ENCODE results near the gene NEU1.

NEU1 gene

DNA sequence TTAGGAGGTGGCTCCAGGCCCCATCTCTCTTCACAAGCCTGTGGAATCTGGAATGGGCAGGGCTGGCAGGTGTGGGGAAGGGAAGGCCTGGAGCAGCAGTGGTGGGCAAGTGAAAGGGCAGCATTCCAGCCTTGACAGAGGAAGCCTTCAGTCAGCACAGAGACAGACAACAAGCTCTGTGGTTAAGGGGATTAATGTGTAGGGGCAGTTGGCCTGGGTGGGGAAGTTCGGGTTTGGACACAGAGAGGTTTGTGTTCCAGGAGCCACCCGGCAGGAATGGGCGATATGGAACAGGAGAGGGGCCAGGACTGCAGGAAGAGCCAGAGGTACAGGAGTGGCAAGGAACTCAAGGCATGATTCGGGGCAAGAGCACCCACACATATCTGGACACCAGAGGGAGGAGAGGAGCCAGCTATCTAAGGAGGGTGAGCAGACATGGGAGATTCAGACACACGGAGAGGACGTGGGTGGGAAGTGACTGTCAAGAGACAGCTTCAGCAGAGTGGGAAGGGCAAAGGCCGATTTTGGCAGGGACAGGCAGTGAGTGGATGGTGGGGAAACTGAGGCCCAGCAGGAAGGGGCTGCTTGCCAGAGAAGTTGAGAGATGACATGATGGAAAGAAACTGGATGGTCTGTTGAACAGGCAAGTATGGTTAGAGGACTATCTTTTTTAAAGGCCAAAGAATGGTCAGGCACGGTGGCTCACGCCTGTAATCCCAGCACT is 18.7 kb upstream of the NEU1 start:
- H3K36me3 ChIP-seq: peaks cover 54 to 69% (median 58%) of the 10 kb centered on the region in 3 donors
- no peak overlapping the region for H3K27ac ChIP-seq
- no peak for DNase-seq
- H3K27me3 ChIP-seq: no peaks in the 10 kb centered on the region
- H3K4me3 ChIP-seq: no peak overlapping the region
- intact Hi-C loops (cut with DNase I; ENCODE audit: low total_unique reads): no loop called here
- TF ChIP-seq, protein P1, sequence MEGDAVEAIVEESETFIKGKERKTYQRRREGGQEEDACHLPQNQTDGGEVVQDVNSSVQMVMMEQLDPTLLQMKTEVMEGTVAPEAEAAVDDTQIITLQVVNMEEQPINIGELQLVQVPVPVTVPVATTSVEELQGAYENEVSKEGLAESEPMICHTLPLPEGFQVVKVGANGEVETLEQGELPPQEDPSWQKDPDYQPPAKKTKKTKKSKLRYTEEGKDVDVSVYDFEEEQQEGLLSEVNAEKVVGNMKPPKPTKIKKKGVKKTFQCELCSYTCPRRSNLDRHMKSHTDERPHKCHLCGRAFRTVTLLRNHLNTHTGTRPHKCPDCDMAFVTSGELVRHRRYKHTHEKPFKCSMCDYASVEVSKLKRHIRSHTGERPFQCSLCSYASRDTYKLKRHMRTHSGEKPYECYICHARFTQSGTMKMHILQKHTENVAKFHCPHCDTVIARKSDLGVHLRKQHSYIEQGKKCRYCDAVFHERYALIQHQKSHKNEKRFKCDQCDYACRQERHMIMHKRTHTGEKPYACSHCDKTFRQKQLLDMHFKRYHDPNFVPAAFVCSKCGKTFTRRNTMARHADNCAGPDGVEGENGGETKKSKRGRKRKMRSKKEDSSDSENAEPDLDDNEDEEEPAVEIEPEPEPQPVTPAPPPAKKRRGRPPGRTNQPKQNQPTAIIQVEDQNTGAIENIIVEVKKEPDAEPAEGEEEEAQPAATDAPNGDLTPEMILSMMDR (IDR thresholded peaks at IDR 0.05): no peak
- no peaks in the 10 kb centered on the region for H3K9me3 ChIP-seq
- H3K4me1 ChIP-seq: no peaks in the 10 kb centered on the region

DNA sequence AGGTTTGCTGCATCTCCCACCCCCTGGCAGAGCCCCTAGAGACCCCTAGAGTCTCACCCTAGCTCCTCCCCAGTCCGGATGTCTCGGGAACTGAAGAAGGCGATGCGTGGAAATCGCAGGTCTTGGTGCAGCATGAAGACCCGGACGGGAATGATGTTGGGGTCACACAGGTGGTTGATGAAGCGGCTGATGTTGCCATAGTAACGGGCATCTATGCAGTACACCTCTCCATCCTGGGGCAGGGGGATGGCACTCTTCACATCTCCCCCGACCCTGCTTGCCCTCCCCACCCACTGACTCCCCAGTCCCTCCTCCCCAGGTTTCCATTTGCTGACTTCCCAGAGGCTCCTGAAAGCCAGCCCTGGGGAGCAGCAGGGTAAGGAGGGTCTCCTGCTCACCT is 18.0 kb upstream of the NEU1 start:
- no peaks in the 10 kb centered on the region for H3K4me1 ChIP-seq
- H3K27ac ChIP-seq: no peak overlapping the region
- H3K4me3 ChIP-seq: no peak overlapping the region
- TF ChIP-seq, protein P1 (IDR thresholded peaks at IDR 0.05): no peak
- H3K9me3 ChIP-seq: no peaks in the 10 kb centered on the region
- H3K27me3 ChIP-seq: no peaks in the 10 kb centered on the region
- no peak for DNase-seq
- H3K36me3 ChIP-seq: peaks cover 48 to 62% (median 53%) of the 10 kb centered on the region in 3 donors
- intact Hi-C loops (cut with DNase I; ENCODE audit: low total_unique reads): no loop called here

DNA sequence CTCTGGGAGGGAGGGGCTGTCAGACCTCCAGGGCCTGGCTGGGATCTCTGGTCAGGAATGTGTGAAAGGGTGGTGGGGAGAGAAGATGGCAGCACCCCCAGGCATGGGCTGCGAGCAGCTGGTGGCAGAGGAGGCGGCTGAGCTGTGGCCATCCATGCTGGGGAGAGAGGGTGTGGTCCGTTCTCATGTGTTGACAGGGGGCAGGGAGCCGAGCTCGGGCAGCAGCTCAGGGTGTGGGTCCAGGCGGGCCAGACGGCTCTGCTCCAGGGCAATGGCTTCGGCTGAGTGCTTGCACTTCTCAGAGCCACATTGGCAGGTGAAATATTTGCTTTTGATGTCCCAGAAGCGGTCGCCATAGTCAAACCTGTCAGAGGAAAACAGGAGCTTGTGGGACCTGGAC is 17.3 kb upstream of the NEU1 start:
- intact Hi-C loops (cut with DNase I; ENCODE audit: low total_unique reads): no loop called here
- H3K27me3 ChIP-seq: no peaks in the 10 kb centered on the region
- TF ChIP-seq, protein P1 (IDR thresholded peaks at IDR 0.05): no peak

DNA sequence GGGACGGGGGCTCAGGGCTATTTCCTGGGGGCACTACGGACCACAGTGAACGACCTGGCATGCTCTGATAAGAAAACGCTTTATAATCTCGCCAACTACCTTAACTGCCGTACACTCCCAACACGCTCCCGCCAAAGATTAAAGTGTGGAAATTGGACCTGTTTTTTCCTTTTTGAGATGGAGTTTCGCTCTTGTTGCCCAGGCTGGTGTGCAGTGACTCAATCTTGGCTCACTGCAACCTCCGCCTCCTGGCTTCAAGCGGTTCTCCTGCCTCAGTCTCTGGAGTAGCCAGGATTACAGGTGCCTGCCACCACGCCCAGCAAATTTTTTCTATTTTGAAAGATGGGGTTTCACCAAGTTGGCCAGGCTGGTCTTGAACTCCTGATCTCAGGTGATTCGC is 16.5 kb upstream of the NEU1 start:
- DNase-seq: no peak
- Histone ChIP-seq H3K27me3 (no peaks in the 10 kb centered on the region), H3K9me3 (no peaks in the 10 kb centered on the region), H3K4me1 (no peaks in the 10 kb centered on the region), H3K36me3 (peaks cover 41 to 48% (median 45%) of the 10 kb centered on the region in 3 donors), H3K27ac (no peak overlapping the region), H3K4me3 (no peak overlapping the region)
- intact Hi-C loops (cut with DNase I; ENCODE audit: low total_unique reads): no loop called here
- TF ChIP-seq, protein P1 (IDR thresholded peaks at IDR 0.05): no peak

More for the DNA sequence above, 17.3 kb upstream of the NEU1 start:
- H3K4me1 ChIP-seq: no peaks in the 10 kb centered on the region
- H3K4me3 ChIP-seq: no peak overlapping the region
- H3K27ac ChIP-seq: no peak overlapping the region
- no peak for DNase-seq
- H3K9me3 ChIP-seq: no peaks in the 10 kb centered on the region
- peaks cover 48 to 55% (median 53%) of the 10 kb centered on the region in 3 donors for H3K36me3 ChIP-seq

DNA sequence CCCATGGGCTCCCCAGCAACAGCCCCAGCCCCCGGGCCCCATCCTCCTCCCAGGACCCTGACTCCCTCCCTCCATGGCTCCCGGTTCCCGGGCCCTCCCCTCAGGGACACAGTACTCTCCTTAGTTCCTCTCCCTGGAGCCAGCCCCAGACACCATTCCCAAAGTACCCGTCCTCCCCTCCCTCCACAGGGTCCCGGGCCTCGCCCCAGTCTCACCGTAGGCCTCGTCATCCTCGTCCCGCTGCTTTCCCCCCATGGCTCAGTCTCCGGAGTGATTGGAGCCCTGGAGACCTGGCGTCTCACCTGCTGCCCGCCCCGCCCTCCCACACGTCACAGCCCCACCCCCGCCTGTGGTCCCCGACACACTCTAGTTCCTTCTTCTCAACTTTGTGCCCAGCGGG is 16.1 kb upstream of the NEU1 start, which contains the start of gene SLC44A4:
Gene SLC44A4, minus strand, starts transcription at position 272 of the 400 bp plus-strand sequence. Its CDS starts 17 bp downstream, at position 255.
- Histone ChIP-seq H3K4me1 (no peaks in the 10 kb centered on the region), H3K36me3 (peaks cover 37 to 43% (median 41%) of the 10 kb centered on the region in 3 donors), H3K27ac (no peak within 1 kb of the TSS), H3K4me3 (no peak within 1 kb of the TSS), H3K9me3 (no peaks in the 10 kb centered on the region), H3K27me3 (no peaks in the 10 kb centered on the region)
- intact Hi-C loops (cut with DNase I; ENCODE audit: low total_unique reads): no loop called here
- DNase-seq: no peak
- TF ChIP-seq, protein P1 (IDR thresholded peaks at IDR 0.05): no peak
